Body of pancreas (tissue), 4 donors: ENCODE data around the gene VPS16.

Experiments used
- POLR2A ChIP-seq, 3 donors: fragments of 450-650 bp; IDR thresholded peaks; one replicate each; pipeline ENCODE4 v1.6.1; 2016; ENCODE audit warnings: antibody characterized with exemption in 3 of 3, mild to moderate bottlenecking in 2 of 3
- TF ChIP-seq, protein P1 (sequence below), 7 experiments: fragments of 450-650 bp in 4 of 7; fragments of 200-600 bp in 3 of 7; sonication (generic) in 3 of 7; IDR thresholded peaks; one replicate each; pipeline ENCODE4 v1.5.1; 2016 to 2019; ENCODE audit warnings: antibody characterized with exemption in 7 of 7

DNA sequence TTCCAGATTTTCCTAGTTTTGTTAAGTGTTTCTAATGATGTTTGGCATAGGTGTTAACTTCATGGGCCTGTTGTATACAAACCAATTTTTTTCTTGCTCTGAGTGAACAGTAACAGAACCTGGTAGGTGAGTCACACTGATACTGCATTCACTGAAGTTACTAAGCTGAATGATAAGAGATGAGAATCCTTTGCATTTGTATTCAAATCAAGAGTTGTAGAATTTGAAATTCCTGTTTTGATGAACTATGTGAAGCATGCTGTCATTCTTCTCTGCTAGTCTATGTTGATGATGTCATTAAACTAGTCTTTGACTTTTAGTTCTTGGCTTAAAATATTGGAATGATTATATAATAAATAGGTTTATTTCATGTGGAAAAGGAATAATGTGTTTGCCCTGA lies 70.7 kb downstream of the VPS16 start:
- TF ChIP-seq, protein P1, sequence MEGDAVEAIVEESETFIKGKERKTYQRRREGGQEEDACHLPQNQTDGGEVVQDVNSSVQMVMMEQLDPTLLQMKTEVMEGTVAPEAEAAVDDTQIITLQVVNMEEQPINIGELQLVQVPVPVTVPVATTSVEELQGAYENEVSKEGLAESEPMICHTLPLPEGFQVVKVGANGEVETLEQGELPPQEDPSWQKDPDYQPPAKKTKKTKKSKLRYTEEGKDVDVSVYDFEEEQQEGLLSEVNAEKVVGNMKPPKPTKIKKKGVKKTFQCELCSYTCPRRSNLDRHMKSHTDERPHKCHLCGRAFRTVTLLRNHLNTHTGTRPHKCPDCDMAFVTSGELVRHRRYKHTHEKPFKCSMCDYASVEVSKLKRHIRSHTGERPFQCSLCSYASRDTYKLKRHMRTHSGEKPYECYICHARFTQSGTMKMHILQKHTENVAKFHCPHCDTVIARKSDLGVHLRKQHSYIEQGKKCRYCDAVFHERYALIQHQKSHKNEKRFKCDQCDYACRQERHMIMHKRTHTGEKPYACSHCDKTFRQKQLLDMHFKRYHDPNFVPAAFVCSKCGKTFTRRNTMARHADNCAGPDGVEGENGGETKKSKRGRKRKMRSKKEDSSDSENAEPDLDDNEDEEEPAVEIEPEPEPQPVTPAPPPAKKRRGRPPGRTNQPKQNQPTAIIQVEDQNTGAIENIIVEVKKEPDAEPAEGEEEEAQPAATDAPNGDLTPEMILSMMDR (IDR thresholded peaks at IDR 0.05): no peak
- no peak for TF ChIP-seq POLR2A (IDR thresholded peaks at IDR 0.05)
